Measurements from ENCODE around the gene DHRS3.

DHRS3 gene

GRCh38 chr1:12529640-12530174, 88.3 kb downstream of the DHRS3 start:
- TF ChIP-seq POLR2AphosphoS5 (IDR thresholded peaks at IDR 0.05; ENCODE audit: low read depth, low read length), result no peak
- no peak for TF ChIP-seq TAF1 (IDR thresholded peaks at IDR 0.05; ENCODE audit: borderline replicate concordance, insufficient read depth, low read length)
- no peak for TF ChIP-seq FOXP2 (optimal IDR thresholded peaks at IDR 0.05; ENCODE audit: borderline replicate concordance, extremely low read depth, extremely low read length, insufficient read depth)
- no peak for TF ChIP-seq REST (IDR thresholded peaks at IDR 0.05; ENCODE audit: insufficient read depth in 1 of 2, low read depth in 2 of 2, low read length in 2 of 2)
- no peak for TF ChIP-seq SIN3A (IDR thresholded peaks at IDR 0.05; ENCODE audit: borderline replicate concordance, insufficient read depth, low read length)

- TF ChIP-seq SIN3A (IDR thresholded peaks at IDR 0.05; ENCODE audit: borderline replicate concordance, insufficient read depth, low read length) (no peak), TAF1 (IDR thresholded peaks at IDR 0.05; ENCODE audit: borderline replicate concordance, insufficient read depth, low read length) (no peak), POLR2AphosphoS5 (IDR thresholded peaks at IDR 0.05; ENCODE audit: low read depth, low read length) (no peak), REST (IDR thresholded peaks at IDR 0.05; ENCODE audit: insufficient read depth in 1 of 2, low read depth in 2 of 2, low read length in 2 of 2) (no peak), FOXP2 (optimal IDR thresholded peaks at IDR 0.05; ENCODE audit: borderline replicate concordance, extremely low read depth, extremely low read length, insufficient read depth) (no peak)
These were observed 89.8 kb downstream of the DHRS3 start for GRCh38 chr1:12528021-12528852.

- TF ChIP-seq TAF1 (IDR thresholded peaks at IDR 0.05; ENCODE audit: borderline replicate concordance, insufficient read depth, low read length), result no peak
- TF ChIP-seq REST (IDR thresholded peaks at IDR 0.05; ENCODE audit: insufficient read depth in 1 of 2, low read depth in 2 of 2, low read length in 2 of 2), result no peak
- TF ChIP-seq SIN3A (IDR thresholded peaks at IDR 0.05; ENCODE audit: borderline replicate concordance, insufficient read depth, low read length), result no peak
These were observed 90.4 kb downstream of the DHRS3 start for GRCh38 chr1:12527564-12527963.

- TF ChIP-seq TAF1 (IDR thresholded peaks at IDR 0.05; ENCODE audit: borderline replicate concordance, insufficient read depth, low read length) (no peak), POLR2AphosphoS5 (IDR thresholded peaks at IDR 0.05; ENCODE audit: low read depth, low read length) (no peak), SIN3A (IDR thresholded peaks at IDR 0.05; ENCODE audit: borderline replicate concordance, insufficient read depth, low read length) (no peak), REST (IDR thresholded peaks at IDR 0.05; ENCODE audit: insufficient read depth in 1 of 2, low read depth in 2 of 2, low read length in 2 of 2) (no peak), FOXP2 (optimal IDR thresholded peaks at IDR 0.05; ENCODE audit: borderline replicate concordance, extremely low read depth, extremely low read length, insufficient read depth) (no peak)
These were observed 92.5 kb downstream of the DHRS3 start for GRCh38 chr1:12525311-12526181.
